Ishikawa (cell line): ENCODE data around the gene DOC2A.

ENCODE experiments used
- CEBPB ChIP-seq: IDR thresholded peaks from 2 replicates; pipeline ENCODE4 v1.6.1; 2012
- CREB1 ChIP-seq: IDR thresholded peaks from 2 replicates; pipeline ENCODE4 v1.6.1; 2012; ENCODE audit warnings: low read depth
- EGR1 ChIP-seq: IDR thresholded peaks from 2 replicates; pipeline ENCODE4 v1.6.1; 2012
- EP300 ChIP-seq: IDR thresholded peaks from 2 replicates; pipeline ENCODE4 v1.6.1; 2012; ENCODE audit warnings: borderline replicate concordance
- FOXM1 ChIP-seq: IDR thresholded peaks from 2 replicates; pipeline ENCODE4 v1.6.1; 2012; ENCODE audit warnings: low read depth, borderline replicate concordance
- NFIC ChIP-seq: IDR thresholded peaks from 2 replicates; pipeline ENCODE4 v1.6.1; 2012
- RAD21 ChIP-seq: IDR thresholded peaks from 2 replicates; pipeline ENCODE4 v1.6.1; 2012; ENCODE audit warnings: low read depth
- REST ChIP-seq: IDR thresholded peaks from 2 replicates; pipeline ENCODE4 v1.6.1; 2012; ENCODE audit warnings: low read depth, mild to moderate bottlenecking
- TAF1 ChIP-seq: IDR thresholded peaks from 2 replicates; pipeline ENCODE4 v1.6.1; 2012; ENCODE audit warnings: low read depth, mild to moderate bottlenecking
- TCF12 ChIP-seq: IDR thresholded peaks from 2 replicates; pipeline ENCODE4 v1.6.1; 2012; ENCODE audit warnings: low read depth
- TEAD4 ChIP-seq: IDR thresholded peaks from 2 replicates; pipeline ENCODE4 v1.6.1; 2012
- USF1 ChIP-seq: IDR thresholded peaks from 2 replicates; pipeline ENCODE4 v1.6.1; 2012
- YY1 ChIP-seq: IDR thresholded peaks from 2 replicates; pipeline ENCODE4 v1.6.1; 2012; ENCODE audit warnings: low read depth
- ZBTB7A ChIP-seq: IDR thresholded peaks from 2 replicates; pipeline ENCODE4 v1.6.1; 2012; ENCODE audit warnings: low read depth
- TF ChIP-seq, protein P1 (sequence below): IDR thresholded peaks from 2 replicates; pipeline ENCODE4 v1.6.1; 2012

The DOC2A gene

DNA sequence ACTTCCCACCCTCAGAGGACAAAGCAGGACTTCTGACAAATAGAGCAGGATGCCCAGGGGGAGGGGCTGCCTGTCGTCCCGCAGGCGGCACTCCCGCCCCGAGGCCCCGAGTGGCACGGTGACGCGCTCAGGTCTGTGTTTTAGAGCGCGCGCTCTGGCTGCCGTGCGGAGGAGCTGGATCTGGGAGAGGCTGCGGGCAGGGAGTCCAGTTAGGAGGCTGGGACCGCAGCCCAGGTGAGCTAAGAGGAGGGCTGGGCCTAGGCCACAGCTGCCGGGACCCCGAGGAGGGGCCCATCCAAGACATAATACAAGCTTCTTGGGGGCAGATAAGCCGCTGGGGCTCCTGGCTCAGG lies 6.4 kb downstream of the DOC2A start:
- TF ChIP-seq, protein P1, sequence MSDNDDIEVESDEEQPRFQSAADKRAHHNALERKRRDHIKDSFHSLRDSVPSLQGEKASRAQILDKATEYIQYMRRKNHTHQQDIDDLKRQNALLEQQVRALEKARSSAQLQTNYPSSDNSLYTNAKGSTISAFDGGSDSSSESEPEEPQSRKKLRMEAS: no peak
- no peak for TF ChIP-seq RAD21
- no peak for TF ChIP-seq NFIC
- TF ChIP-seq TEAD4: no peak
- no peak for TF ChIP-seq EGR1
- no peak for TF ChIP-seq REST
- TF ChIP-seq YY1: no peak

- TF ChIP-seq ZBTB7A (no peak), TAF1 (no peak), YY1 (no peak), USF1 (no peak), TEAD4 (no peak), RAD21 (no peak), REST (no peak), EGR1 (no peak), CREB1 (no peak), NFIC (no peak), CEBPB (no peak), FOXM1 (no peak)
These were observed 7.0 kb downstream of the DOC2A start for GRCh38 chr16:30003670-30004423.

- TF ChIP-seq, protein P1: no peak
- TF ChIP-seq TAF1 (no peak), TEAD4 (no peak), EGR1 (no peak), YY1 (no peak), EP300 (no peak), FOXM1 (no peak), RAD21 (no peak), CEBPB (no peak), NFIC (no peak), REST (no peak), CREB1 (no peak), TCF12 (no peak), USF1 (no peak), ZBTB7A (no peak)
These were observed 8.0 kb downstream of the DOC2A start for GRCh38 chr16:30002614-30003346.

GRCh38 chr16:30000735-30001631 lies 9.8 kb downstream of the DOC2A start:
- TF ChIP-seq, protein P1: no peak
- no peak for TF ChIP-seq RAD21
- TF ChIP-seq TAF1: no peak
